GM12875 (cell line): Measurements from ENCODE around the gene PLA2G4A.

Experiments
- H3K4me3 ChIP-seq: one replicate; pipeline ENCODE4 v1.5.1; 2011; ENCODE audit warnings: low read depth, low read length, control low read depth
- TF ChIP-seq, protein P1 (sequence below): IDR thresholded peaks from 2 replicates; pipeline ENCODE4 v1.5.1; 2011; ENCODE audit warnings: low read depth, mild to moderate bottlenecking, control low read depth, inconsistent platforms, low read length, moderate library complexity, borderline replicate concordance; ENCODE audit not compliant: insufficient read depth

The PLA2G4A gene

DNA sequence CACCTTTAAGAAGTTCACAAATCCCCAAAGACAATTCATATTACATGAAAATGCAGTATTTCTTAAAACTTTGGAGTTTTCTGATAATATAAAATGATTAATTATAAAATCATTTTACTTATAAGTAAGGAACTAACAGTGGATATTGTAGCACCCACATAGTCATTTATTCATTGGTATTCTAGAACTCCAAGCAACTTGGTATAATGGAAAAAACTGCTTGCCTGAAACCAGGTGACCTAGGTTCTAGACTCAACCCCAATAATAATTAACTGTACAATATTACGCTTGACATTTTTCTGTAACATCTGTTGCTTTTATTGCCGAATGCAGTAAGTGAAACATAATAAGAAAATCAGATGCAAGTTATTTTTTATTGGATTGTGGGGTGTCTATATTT is 2.4 kb downstream of the PLA2G4A start:
- TF ChIP-seq, protein P1, sequence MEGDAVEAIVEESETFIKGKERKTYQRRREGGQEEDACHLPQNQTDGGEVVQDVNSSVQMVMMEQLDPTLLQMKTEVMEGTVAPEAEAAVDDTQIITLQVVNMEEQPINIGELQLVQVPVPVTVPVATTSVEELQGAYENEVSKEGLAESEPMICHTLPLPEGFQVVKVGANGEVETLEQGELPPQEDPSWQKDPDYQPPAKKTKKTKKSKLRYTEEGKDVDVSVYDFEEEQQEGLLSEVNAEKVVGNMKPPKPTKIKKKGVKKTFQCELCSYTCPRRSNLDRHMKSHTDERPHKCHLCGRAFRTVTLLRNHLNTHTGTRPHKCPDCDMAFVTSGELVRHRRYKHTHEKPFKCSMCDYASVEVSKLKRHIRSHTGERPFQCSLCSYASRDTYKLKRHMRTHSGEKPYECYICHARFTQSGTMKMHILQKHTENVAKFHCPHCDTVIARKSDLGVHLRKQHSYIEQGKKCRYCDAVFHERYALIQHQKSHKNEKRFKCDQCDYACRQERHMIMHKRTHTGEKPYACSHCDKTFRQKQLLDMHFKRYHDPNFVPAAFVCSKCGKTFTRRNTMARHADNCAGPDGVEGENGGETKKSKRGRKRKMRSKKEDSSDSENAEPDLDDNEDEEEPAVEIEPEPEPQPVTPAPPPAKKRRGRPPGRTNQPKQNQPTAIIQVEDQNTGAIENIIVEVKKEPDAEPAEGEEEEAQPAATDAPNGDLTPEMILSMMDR: no peak
- no peak overlapping the region for H3K4me3 ChIP-seq

DNA sequence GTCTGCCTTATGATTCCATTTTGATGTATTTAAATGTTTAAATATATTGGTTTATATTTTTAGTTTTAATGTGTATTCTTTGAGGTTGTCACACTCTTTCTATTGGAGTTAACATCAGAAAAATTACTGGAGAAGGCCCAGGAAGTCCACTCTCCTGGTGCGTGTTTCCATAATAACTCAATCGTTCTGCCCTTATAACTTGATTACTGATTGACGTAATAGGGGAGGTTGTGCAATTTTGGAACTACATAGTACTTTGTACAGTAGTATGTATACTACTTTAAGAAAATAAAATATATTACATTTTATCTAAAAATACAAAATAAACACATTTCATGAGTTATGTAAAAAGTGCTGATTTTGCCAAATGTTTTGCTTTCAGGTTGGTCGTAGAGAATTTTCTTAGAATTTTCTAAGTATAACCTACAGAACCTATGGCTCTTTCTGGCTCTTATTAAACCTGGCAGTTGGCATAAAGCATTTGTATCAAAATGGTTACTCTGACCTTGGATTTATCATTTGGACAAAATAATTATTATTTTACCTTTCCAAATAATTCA is 5.7 kb downstream of the PLA2G4A start:
- TF ChIP-seq, protein P1: no peak
- H3K4me3 ChIP-seq: no peak overlapping the region

DNA sequence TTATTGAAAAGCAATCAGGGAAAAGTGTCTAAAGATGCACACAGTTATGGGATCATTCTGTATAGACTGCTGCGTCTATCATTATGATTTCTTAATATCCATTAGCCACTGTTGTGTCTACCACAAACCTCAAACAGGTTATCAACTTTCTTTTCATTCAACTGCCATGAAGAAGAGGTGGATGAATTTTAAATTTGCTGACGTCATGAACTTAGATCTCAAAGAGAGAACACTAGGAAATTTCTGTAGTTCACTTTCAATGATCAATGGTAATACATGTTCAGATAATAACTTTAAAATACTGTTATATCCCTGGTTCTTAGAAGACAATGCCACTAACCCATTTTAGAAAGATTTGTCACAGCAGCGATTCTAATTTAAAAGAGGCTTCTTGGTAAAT is 6.7 kb downstream of the PLA2G4A start:
- no peak overlapping the region for H3K4me3 ChIP-seq
- TF ChIP-seq, protein P1: no peak

DNA sequence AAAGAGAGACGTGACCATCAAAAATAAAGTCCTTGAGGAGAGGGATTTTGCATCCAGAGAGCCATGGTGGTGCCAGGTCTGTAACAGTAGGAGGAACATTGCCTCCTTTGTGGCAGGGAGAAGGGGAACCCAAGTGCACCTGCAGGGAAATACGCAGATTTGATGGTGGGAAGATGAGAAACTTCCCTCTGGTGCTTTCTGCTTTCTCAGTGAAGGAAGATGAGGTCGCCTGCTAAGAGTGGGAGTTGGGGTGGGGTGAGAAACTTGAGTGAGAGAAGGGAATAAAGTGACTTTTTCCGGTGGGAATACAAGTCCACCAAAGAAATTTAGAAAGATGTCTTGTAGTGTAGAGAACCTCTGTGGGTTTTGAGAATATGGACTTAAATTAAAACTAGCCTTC is 9.1 kb downstream of the PLA2G4A start:
- H3K4me3 ChIP-seq: no peak overlapping the region
- TF ChIP-seq, protein P1: no peak

DNA sequence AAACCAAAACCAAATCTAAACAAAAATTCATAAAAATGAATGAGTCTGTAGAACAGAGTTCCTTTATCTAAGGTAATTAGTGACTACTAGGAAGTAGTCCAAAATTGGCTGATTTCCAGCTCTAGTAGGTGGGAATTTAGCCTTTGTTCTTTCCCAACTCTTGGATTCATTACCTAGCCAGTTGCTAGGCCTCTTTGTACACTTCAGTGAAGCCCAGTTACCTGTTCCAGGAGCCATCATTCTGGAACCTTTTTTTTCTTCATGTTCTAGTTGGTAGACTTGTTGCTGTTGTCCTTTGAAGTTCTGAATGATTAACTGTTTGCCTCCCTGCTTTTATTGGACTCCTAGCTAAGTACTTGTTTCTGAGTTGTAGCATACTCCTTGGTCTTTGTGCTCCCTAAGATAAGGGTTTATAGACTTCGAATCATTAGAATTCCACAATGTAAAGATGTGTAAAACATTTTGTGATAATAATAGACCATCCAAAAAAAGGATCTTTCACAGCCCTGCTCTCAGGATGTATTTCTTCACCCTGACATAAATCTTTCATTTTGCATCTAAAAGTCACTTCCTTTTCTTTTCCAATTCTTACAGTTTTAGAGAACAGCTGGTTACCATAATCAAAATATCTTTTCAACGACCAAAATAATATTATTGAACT is 9.8 kb downstream of the PLA2G4A start:
- no peak overlapping the region for H3K4me3 ChIP-seq
- TF ChIP-seq, protein P1: no peak

DNA sequence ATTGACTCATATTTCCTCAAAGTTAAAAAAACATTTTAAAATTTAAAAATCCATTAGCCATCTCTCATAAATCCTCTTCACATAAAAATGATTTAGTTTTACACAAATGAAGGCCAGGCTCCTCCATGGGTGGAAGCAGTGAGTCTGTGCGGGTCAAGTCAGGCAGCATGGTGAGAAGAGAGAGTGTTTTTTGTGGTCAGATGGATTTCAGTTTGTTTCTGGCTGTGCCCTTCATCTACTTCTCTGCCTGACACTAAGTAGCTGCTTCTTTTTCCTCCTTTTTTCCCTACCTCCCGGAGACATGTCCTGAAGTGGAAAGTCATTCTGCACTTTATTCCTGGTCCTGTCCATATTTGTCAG is 10.3 kb downstream of the PLA2G4A start:
- no peak overlapping the region for H3K4me3 ChIP-seq
- TF ChIP-seq, protein P1: no peak

DNA sequence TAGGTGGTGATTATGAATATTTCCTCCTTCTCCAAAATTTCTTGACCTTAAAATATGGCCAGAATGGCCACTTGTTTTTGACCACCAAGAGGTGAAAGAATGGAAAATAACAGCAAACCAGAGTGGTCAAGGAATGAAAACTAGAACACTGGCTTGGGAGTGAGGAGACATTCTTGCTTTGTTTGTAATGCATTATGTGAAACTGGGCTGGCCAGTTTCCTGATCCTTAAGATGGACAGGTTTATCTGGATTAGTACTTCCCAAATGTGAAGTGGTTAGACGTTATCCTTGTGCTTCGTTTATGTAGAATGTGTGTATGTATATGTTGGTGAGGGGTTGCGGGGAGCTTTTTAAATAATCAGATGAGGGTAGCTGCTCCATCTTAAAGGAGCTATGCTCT is 12.8 kb downstream of the PLA2G4A start:
- TF ChIP-seq, protein P1: no peak
- H3K4me3 ChIP-seq: no peak overlapping the region
